Myocyte (in vitro differentiated cells): ENCODE data around the gene APBA2. TPM values are rescaled to one million over a fixed set of nuclear protein-coding genes. Genes with fewer than 3 reads are reported as not detected.

Source experiments
- DNase-seq: peaks from one replicate; pipeline ENCODE4 v3.0.0-alpha.2; 2012; ENCODE audit warnings: low read depth
- total RNA-seq: library from RNA; depleted of rRNA; stranded (reverse); fragments of >200 nt; gene quantifications from 2 replicates; pipeline ENCODE4 v1.2.3, GENCODE V29; 2014

Gene APBA2
- total RNA-seq, 1 donor from 2014 or later: not detected

GRCh38 chr15:29130951-29131839 lies 245.4 kb downstream of the APBA2 start:
- no peak for DNase-seq

- DNase-seq: no peak
Observed at GRCh38 chr15:29131840-29132420, 246.2 kb downstream of the APBA2 start.

GRCh38 chr15:29132735-29133181 lies 247.0 kb downstream of the APBA2 start:
- DNase-seq: no peak

- DNase-seq: no peak
Observed at GRCh38 chr15:29133321-29133720, 247.5 kb downstream of the APBA2 start.

- DNase-seq: no peak
Observed at GRCh38 chr15:29133791-29134190, 248.0 kb downstream of the APBA2 start.

- no peak for DNase-seq
Observed at GRCh38 chr15:29134239-29134638, 248.5 kb downstream of the APBA2 start.

- DNase-seq: no peak
Observed at GRCh38 chr15:29134641-29135308, 249.0 kb downstream of the APBA2 start.

- DNase-seq: no peak
Observed at GRCh38 chr15:29135309-29135657, 249.5 kb downstream of the APBA2 start.

- DNase-seq: no peak
Observed at GRCh38 chr15:29135702-29136646, 250.2 kb downstream of the APBA2 start.

- DNase-seq: no peak
Observed at GRCh38 chr15:29138260-29138659, 252.5 kb downstream of the APBA2 start.

- DNase-seq: no peak
Observed at GRCh38 chr15:29139072-29139471, 253.3 kb downstream of the APBA2 start.

GRCh38 chr15:29139540-29140459 lies 254.0 kb downstream of the APBA2 start:
- DNase-seq: no peak

GRCh38 chr15:29140475-29141307 lies 254.9 kb downstream of the APBA2 start:
- no peak for DNase-seq

GRCh38 chr15:29141308-29142128 lies 255.7 kb downstream of the APBA2 start:
- DNase-seq: no peak

- no peak for DNase-seq
Observed at GRCh38 chr15:29142129-29142747, 256.5 kb downstream of the APBA2 start.

- no peak for DNase-seq
Observed at GRCh38 chr15:29143293-29143692, 257.5 kb downstream of the APBA2 start.

GRCh38 chr15:29143909-29144635 lies 258.3 kb downstream of the APBA2 start:
- DNase-seq: no peak
